ENCODE data around the gene SGCE.

SGCE gene

GRCh38 chr7:94623820-94624219 lies 32.1 kb downstream of the SGCE start:
- no peak for DNase-seq (ENCODE audit: low spot score)

GRCh38 chr7:94621120-94621519 lies 34.8 kb downstream of the SGCE start:
- no peak for DNase-seq (ENCODE audit: low spot score)

- DNase-seq (ENCODE audit: low spot score): peak; percentile 68
Measured at GRCh38 chr7:94620703-94621118, 35.2 kb downstream of the SGCE start.

- no peak for DNase-seq (ENCODE audit: low spot score)
Measured at GRCh38 chr7:94618126-94618525, 37.8 kb downstream of the SGCE start.

GRCh38 chr7:94616855-94617254 lies 39.1 kb downstream of the SGCE start:
- no peak for DNase-seq (ENCODE audit: low spot score)

- no peak for DNase-seq (ENCODE audit: low spot score)
Measured at GRCh38 chr7:94615666-94616065, 40.3 kb downstream of the SGCE start.

- no peak for DNase-seq (ENCODE audit: low spot score)
Measured at GRCh38 chr7:94612661-94613060, 43.3 kb downstream of the SGCE start.

- no peak for DNase-seq (ENCODE audit: low spot score)
Measured at GRCh38 chr7:94612253-94612652, 43.7 kb downstream of the SGCE start.

GRCh38 chr7:94609561-94609960 lies 46.4 kb downstream of the SGCE start:
- no peak for DNase-seq (ENCODE audit: low spot score)

GRCh38 chr7:94605031-94605430 lies 50.9 kb downstream of the SGCE start:
- no peak for DNase-seq (ENCODE audit: low spot score)

- no peak for DNase-seq (ENCODE audit: low spot score)
Measured at GRCh38 chr7:94602181-94602580, 53.8 kb downstream of the SGCE start.

GRCh38 chr7:94600267-94600666 lies 55.7 kb downstream of the SGCE start:
- DNase-seq (ENCODE audit: low spot score): no peak

- no peak for DNase-seq (ENCODE audit: low spot score)
Measured at GRCh38 chr7:94595717-94596116, 60.2 kb downstream of the SGCE start.

GRCh38 chr7:94594882-94595281 lies 61.1 kb downstream of the SGCE start:
- DNase-seq (ENCODE audit: low spot score): no peak

GRCh38 chr7:94591176-94591575 lies 64.8 kb downstream of the SGCE start:
- DNase-seq (ENCODE audit: low spot score): no peak

- DNase-seq (ENCODE audit: low spot score): no peak
Measured at GRCh38 chr7:94590526-94591162, 65.3 kb downstream of the SGCE start.

- no peak for DNase-seq (ENCODE audit: low spot score)
Measured at GRCh38 chr7:94588075-94588474, 67.9 kb downstream of the SGCE start.

GRCh38 chr7:94584113-94584512 lies 71.8 kb downstream of the SGCE start:
- no peak for DNase-seq (ENCODE audit: low spot score)

GRCh38 chr7:94580601-94581000 lies 75.3 kb downstream of the SGCE start:
- no peak for DNase-seq (ENCODE audit: low spot score)

- DNase-seq (ENCODE audit: low spot score): no peak
Measured at GRCh38 chr7:94579470-94579869, 76.5 kb downstream of the SGCE start.

GRCh38 chr7:94578614-94579013 lies 77.3 kb downstream of the SGCE start:
- no peak for DNase-seq (ENCODE audit: low spot score)

GRCh38 chr7:94577357-94577756 lies 78.6 kb downstream of the SGCE start:
- DNase-seq (ENCODE audit: low spot score): no peak

- DNase-seq (ENCODE audit: low spot score): no peak
Measured at GRCh38 chr7:94576316-94576715, 79.6 kb downstream of the SGCE start.

- DNase-seq (ENCODE audit: low spot score): no peak
Measured at GRCh38 chr7:94575646-94576045, 80.3 kb downstream of the SGCE start.

GRCh38 chr7:94571816-94572215 lies 84.1 kb downstream of the SGCE start:
- no peak for DNase-seq (ENCODE audit: low spot score)
